ENCODE results near the gene ASB4.

Gene ASB4

GRCh38 chr7:95556777-95557176 lies 71.0 kb downstream of the ASB4 start:
- no peak for DNase-seq

GRCh38 chr7:95558864-95559263 lies 73.1 kb downstream of the ASB4 start:
- DNase-seq: no peak

GRCh38 chr7:95560674-95561073 lies 74.9 kb downstream of the ASB4 start:
- no peak for DNase-seq

GRCh38 chr7:95569720-95570119 lies 84.0 kb downstream of the ASB4 start:
- DNase-seq: no peak

GRCh38 chr7:95577137-95577536 lies 91.4 kb downstream of the ASB4 start:
- DNase-seq: peak in 1 of 2 donors; percentile 41

- no peak for DNase-seq
Observed at GRCh38 chr7:95578299-95578855, 92.6 kb downstream of the ASB4 start.

- no peak for DNase-seq
Observed at GRCh38 chr7:95579318-95579717, 93.6 kb downstream of the ASB4 start.

- no peak for DNase-seq
Observed at GRCh38 chr7:95581467-95581866, 95.7 kb downstream of the ASB4 start.

GRCh38 chr7:95582578-95583293 lies 97.0 kb downstream of the ASB4 start:
- DNase-seq: no peak

GRCh38 chr7:95583834-95584621 lies 98.3 kb downstream of the ASB4 start:
- no peak for DNase-seq

- DNase-seq: no peak
Observed at GRCh38 chr7:95584769-95585425, 99.2 kb downstream of the ASB4 start.

GRCh38 chr7:95585426-95585789 lies 99.7 kb downstream of the ASB4 start:
- DNase-seq: no peak

GRCh38 chr7:95586951-95587301 lies 101.2 kb downstream of the ASB4 start:
- no peak for DNase-seq

GRCh38 chr7:95589031-95589430 lies 103.3 kb downstream of the ASB4 start:
- DNase-seq: no peak

GRCh38 chr7:95589766-95590165 lies 104.0 kb downstream of the ASB4 start:
- no peak for DNase-seq

Data from inflammatory macrophage treated with lipopolysaccharide for 1 hour (primary cell).